NCI-H748 treated with DMSO at 0.1 percent for 48 hours (cell line): Measurements from ENCODE around the gene HDAC4.

Experiments used
- DNase-seq: peaks from one replicate; lab custom pipeline; 2025; lab: John Stamatoyannopoulos, UW

Gene HDAC4

DNA sequence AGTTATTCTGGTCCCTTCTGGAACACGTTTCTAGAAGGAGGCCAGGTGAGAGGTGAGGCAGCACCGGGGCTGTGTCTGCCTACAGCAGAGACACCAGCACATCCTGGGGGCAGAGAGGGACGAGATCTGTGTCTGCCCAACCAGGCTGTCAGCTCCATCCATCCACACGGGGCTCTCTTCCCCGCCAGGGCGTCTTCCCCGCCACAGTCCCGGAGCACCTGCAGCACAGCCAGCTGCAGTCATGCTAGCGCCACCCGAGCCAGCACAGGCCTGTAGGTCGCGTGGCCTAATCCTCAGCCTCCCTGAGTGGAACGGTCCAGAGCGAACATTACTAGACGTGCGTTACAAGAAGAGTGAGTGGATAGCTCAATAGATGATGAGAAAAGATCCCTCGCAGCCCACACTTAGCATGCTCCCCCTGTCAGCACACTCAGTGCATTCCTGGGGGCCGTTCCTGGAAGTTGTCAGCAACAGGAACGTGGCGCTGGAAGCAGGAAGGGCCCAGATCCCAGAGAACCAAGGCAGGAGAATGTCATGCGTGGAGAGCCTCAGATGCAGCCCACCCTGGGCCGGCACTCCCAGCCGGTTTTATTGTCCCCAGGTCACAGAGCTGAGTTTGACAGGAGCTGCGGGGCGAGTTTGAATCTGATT lies 374.0 kb downstream of the HDAC4 start:
- DNase-seq, result no peak

- DNase-seq, result no peak
Measured at GRCh38 chr2:239025951-239026461, 374.8 kb downstream of the HDAC4 start.

DNA sequence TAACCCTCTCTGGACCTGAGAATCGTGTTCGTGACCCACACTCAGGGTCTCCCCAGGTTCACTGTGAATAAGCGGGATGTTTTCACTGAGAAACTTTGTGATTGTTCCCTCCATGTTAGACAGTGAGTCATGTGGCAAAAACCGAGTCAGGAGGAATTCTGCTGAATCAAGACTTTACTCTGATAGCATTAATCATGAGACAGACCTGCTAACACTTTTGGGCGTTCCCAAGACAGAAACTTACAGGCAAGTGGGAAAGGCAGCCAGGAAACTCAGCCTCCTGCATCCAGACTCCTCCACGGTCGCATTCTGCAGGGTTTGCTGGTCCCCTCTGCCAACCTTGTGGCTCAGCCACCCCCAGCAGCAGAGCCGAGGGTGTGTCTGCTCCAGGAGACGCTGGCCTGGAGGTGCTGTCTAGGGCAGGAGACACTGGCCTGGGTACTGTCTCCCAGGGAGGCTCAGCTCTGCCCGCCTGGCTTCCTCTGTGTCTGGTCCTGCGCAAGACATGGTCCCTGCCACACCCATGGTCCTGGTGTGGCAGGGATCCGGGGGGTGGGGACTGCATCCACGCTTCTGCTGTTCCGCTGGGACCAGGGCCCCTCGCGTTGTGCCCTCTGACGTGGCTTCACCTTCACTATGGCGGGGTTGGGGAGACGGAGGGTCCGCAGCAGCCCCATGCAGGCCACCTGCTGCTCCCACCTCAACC lies 375.6 kb downstream of the HDAC4 start:
- no peak for DNase-seq

DNA sequence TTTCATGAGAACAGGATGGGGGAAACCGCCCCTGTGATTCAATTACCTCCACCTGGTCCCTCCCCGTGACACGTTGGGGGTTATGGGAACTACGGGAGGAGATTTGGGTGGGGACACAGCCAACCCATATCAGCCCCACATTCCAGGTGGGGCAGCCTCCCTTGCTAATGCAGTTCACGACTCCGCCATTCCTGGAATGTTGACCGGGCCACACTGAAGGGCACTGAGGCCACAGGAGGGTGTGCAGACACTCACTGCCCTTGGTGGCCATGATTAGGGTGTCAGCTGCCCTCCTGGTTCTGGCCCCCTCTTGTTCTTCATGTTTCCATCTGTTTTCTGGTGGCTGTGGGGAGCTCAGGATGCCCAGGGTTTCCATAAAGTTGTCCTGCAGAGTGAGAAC lies 376.6 kb downstream of the HDAC4 start:
- DNase-seq, result no peak

GRCh38 chr2:239022437-239023260 lies 378.2 kb downstream of the HDAC4 start:
- DNase-seq, result no peak

DNA sequence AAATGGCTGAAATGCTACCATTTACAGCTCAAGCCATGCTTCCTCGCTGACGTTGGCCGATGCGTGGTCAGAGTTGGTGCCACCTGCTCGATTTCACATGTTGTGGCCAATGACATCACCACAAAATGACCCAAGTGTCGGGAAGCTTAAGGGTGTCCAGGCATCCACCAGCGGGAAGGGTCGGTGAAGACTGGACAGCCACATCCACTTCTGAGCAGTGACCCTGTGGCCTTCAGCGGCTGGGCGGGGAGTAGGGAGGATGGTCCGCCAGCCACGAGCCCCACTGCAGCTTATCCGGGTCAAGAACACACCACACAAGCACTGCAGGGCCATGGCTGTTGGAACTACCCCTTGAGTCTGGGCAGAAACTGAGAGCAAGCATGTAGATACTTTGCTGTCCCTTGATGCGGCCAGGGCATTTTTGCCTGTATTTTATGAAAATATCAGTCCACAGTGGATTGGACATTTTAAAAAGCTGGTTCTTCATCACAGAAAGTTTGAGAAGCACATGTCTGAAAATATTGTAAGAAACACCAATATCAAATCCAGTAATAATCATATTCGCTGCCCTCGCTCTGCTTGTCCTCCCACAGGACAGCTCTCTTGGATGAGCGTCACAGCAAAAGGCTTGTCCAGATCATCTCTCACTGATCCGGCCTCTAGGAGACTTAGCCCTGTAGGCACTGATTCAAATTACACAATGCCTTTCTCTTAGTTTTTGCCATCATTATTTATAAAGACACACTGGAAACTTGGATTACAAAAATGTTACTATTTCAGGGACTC lies 379.0 kb downstream of the HDAC4 start:
- DNase-seq, result no peak

- DNase-seq, result no peak
Measured at GRCh38 chr2:239021224-239021623, 379.6 kb downstream of the HDAC4 start.

DNA sequence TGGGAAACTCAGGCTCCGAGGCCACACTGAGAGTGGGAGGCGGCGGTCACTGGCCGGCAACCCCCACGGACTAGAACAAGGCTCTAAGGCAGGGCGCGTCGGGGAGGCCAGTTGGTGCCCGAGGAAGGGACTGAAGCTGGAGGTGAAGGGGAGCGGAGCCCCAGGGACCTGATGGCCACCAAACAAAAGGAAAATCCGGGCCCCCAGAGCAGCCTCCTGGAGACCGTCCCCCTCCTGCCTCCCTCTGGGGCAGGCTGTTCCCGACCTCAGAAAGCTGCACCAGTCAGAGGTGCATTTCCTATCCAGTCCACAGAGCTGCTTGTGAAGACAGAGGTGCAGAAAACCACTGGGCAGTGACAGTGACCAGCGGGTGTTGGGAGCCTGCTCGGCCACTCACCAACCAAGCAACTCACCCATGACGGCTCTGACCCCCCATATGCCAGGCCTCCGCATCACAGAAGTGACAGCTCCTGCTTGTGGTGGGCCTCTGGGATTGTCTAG lies 380.2 kb downstream of the HDAC4 start:
- DNase-seq, result no peak

DNA sequence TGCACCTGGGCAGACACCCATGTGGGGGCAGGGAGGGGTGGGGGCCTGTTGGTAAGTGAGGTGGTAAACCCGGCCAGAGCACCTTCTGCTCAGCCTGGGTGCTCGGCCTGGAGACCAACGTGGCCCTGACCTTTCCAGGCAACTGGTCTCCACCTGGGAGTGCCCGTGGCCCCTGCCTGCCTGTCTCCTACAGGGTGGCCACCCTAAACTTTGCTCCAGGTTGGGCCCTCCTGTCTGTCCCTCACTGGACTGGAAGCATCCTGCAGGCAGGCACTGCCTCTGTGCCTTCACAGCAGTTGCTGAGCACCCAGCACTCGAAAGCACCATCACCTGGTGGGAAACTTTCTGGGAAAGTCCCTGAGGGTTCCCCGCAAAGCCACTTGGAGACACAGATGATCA lies 381.6 kb downstream of the HDAC4 start:
- DNase-seq, result no peak

- DNase-seq, result no peak
Measured at GRCh38 chr2:239018271-239019182, 382.3 kb downstream of the HDAC4 start.

DNA sequence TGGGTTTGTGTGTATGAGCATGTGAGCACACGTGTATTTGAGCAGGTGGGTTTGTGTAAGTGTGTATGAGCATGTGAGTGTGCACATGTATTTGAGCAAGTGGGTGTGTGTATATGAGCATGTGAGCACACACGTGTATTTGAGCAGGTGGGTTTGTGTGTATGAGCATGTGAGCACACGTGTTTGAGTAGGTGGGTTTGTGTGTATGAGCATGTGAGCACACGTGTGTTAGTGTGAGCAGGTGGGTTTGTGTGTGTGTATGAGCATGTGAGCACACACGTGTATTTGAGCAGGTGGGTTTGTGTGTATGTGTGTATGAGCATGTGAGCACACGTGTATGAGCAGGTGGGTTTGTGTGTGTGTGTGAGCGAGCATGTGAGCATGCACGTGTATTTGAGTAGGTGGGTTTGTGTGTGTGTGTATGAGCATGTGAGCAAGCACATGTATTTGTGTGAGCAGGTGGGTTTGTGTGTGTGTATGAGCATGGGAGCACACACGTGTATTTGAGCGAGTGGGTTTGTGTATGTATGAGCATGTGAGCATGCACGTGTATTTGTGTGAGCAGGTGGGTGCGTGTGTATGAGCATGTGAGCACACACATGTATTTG lies 383.2 kb downstream of the HDAC4 start:
- no peak for DNase-seq

GRCh38 chr2:239015901-239016675 lies 384.7 kb downstream of the HDAC4 start:
- no peak for DNase-seq

- DNase-seq, result no peak
Measured at GRCh38 chr2:239015218-239015900, 385.5 kb downstream of the HDAC4 start.

DNA sequence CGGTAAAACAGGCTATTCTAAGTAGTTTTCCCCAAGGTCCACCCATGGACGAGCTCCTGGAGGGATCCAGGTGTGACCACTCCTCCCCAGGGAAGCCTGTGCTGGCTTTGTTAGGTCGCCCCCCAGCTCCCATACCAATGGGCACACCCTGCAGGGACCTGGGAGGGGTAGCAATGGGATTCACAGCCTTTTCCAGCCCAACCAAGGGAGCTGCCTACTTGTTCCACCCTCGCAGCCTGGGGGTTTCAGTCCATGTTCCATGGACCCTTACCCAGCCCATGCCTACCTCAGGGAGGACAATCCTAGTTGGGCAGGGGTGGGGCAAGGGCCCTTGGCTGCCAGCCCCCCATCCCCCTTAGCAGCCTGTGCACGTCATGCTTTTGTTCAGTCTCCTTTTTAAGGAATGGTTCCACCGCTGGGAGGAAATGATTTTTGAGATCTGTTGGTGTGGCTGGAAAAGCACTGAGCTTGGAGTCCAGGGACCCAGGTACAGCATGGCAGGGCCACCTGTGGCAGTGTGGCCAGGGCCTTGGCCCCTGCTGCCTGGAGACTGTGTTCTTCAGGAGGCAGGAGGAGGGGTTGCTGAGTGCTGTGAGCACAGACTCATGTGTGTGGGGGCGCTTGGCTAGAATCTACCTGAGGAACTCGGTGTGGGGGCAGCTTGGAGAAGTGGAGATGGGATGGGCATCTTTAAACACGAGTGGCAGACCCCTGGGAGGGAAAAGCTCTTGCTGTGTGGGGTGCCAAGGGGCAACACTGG lies 386.2 kb downstream of the HDAC4 start:
- no peak for DNase-seq

- no peak for DNase-seq
Measured at GRCh38 chr2:239013678-239013976, 387.2 kb downstream of the HDAC4 start.

DNA sequence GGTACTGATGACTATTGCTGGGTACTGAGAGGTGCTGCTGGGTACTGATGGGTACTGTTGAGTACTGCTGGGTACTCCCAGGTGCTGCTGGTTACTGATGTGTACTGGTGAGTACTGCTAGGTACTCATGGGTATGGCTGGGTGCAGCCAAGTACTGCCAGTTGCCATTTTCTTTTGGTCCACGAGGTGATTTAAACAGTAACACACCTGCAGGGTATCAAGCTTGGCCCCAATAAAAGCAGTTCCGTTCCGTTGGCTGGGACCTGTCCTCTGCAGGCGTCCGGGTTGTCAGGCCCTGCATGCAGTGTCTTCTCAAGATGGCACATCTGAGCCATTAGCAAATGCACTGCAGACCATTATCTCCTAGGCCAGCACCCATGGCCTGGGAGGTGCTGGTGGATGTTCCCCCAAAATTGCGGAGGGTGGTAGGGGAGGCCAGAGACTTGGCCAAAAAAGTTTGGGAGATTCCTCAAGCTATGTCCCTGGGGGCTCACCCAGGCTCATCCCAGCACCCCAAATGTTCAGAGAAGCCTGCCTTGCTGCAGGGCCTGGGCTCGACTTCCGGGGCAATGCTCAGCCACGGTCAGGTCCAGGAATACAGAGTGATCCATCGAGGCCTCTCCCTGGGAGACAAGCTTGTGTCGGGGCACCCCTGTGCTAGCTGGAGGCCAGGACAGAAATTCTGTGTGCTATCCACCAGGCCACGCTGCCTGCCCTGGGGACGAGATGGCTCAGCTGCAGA lies 387.7 kb downstream of the HDAC4 start:
- no peak for DNase-seq

GRCh38 chr2:239012228-239012627 lies 388.6 kb downstream of the HDAC4 start:
- no peak for DNase-seq

DNA sequence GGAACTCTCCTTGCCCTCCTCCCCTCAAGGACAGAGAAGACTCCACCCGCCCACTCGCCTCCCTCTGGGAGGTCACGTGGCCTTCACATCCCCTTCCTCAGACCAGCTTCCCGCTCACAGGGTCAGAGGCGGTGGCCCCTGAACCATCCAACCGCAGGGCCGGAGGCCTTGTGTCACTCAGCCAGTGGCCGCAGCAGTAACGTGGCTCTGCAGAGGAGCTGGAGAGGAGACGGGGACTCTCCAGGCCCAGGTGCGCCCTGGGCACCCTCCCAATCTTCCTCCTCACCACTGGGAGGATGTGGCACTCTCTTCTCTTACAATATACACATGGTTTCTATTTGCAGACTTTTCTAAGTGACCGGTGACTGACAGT lies 391.2 kb downstream of the HDAC4 start:
- DNase-seq, result no peak
